Gastroesophageal sphincter (tissue), 4 donors: ENCODE measurements around the gene SLC5A6. TPM values are rescaled to one million over a fixed set of nuclear protein-coding genes. Genes with fewer than 3 reads are reported as not detected.

ENCODE experiments used
- ATAC-seq: fragments of 150-250 bp; one replicate; pipeline ENCODE4 v1.9.1; 2016; ENCODE audit warnings: mild to moderate bottlenecking, moderate library complexity
- H3K27ac ChIP-seq, 4 donors: fragments of 200-600 bp; sonication (generic) in 3 of 4; 1 replicate in 3 of 4; 2 replicates in 1 of 4; pipeline ENCODE4 v1.5.1; 2016 to 2019
- H3K27me3 ChIP-seq: fragments of 200-600 bp; sonication (generic); one replicate; pipeline ENCODE4 v1.5.1; 2019
- H3K36me3 ChIP-seq, 2 donors: fragments of 200-600 bp; sonication (generic); one replicate each; pipeline ENCODE4 v1.5.1; 2019; ENCODE audit warnings: control low read depth in 1 of 2
- H3K4me1 ChIP-seq, 3 donors: fragments of 200-600 bp; sonication (generic); 1 replicate in 2 of 3; 2 replicates in 1 of 3; pipeline ENCODE4 v1.5.1; 2016 to 2019; ENCODE audit warnings: control low read depth in 2 of 3
- H3K4me3 ChIP-seq, 2 donors: fragments of 200-600 bp; sonication (generic); one replicate each; pipeline ENCODE4 v1.5.1; 2019; ENCODE audit warnings: mild to moderate bottlenecking in 1 of 2, moderate library complexity in 1 of 2
- H3K9me3 ChIP-seq, 3 donors: fragments of 200-600 bp; sonication (generic); one replicate each; pipeline ENCODE4 v1.5.1; 2017 to 2019; ENCODE audit warnings: control low read depth in 2 of 3
- EP300 ChIP-seq: sonication (generic); formaldehyde crosslinking; IDR thresholded peaks from one replicate; pipeline ENCODE4 v1.6.1; 2017; ENCODE audit warnings: antibody characterized with exemption, mild to moderate bottlenecking
- POLR2A ChIP-seq, 2 donors: fragments of 450-650 bp; IDR thresholded peaks; one replicate each; pipeline ENCODE4 v1.6.1; 2017; ENCODE audit warnings: antibody characterized with exemption in 2 of 2, mild to moderate bottlenecking in 2 of 2, moderate library complexity in 1 of 2
- POLR2AphosphoS5 ChIP-seq: sonication (generic); formaldehyde crosslinking; IDR thresholded peaks from one replicate; pipeline ENCODE4 v1.6.1; 2017; ENCODE audit warnings: antibody characterized with exemption
- WGBS, 2 donors: methylation state at CpG; one replicate each; pipeline ENCODE4 v1.1.5; 2018; ENCODE audit warnings: low coverage in 1 of 2; 5-methylcytosine and 5-hydroxymethylcytosine counted together
- total RNA-seq, 4 donors: library from RNA; depleted of rRNA; stranded (reverse); fragments of >200 nt; gene quantifications; one replicate each; pipeline ENCODE4 v1.1.0, GENCODE V29; 2016
- TF ChIP-seq, protein P1 (sequence below), 4 experiments: fragments of 200-600 bp in 2 of 4; fragments of 450-650 bp in 2 of 4; sonication (generic) in 1 of 4; IDR thresholded peaks; one replicate each; pipeline ENCODE4 v1.5.1; 2017 to 2019; ENCODE audit warnings: antibody characterized with exemption in 4 of 4, mild to moderate bottlenecking in 2 of 4, moderate library complexity in 2 of 4

The SLC5A6 gene
- total RNA-seq, 4 donors from 2014 or later = 8.3 to 16.8 (median 13.5) TPM

DNA sequence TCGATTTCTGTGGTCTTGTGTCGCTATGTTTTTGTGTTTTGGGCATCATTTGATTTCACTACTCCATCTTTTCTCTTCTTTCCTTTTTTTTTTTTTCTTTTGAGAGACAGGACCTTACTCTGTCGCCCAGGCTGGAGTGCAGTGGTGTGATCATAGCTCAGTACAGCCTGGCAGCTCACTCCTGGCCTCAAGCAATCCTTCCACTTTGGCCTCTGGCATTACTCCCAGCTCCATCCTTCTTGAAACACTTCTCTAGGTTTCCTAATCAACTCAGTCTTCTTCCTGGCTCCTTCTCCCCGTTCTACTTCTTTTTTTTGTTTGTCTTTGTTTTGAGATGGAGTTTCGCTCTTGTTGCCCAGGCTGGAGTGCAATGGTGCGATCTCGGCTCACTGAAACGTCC lies 36.7 kb downstream of the SLC5A6 start:
- H3K4me1 ChIP-seq = no peaks in the 10 kb centered on the region
- no peak for ATAC-seq
- no peaks in the 10 kb centered on the region for H3K36me3 ChIP-seq
- H3K27me3 ChIP-seq = peaks cover 58% of the 10 kb centered on the region
- H3K9me3 ChIP-seq = no peaks in the 10 kb centered on the region
- H3K4me3 ChIP-seq = no peak overlapping the region
- H3K27ac ChIP-seq = no peak overlapping the region
- WGBS, 2 donors = 57 to 72% methylated on average over 3 to 8 of the region's 8 CpGs
- no peak for TF ChIP-seq POLR2A (IDR thresholded peaks at IDR 0.05)

- H3K9me3 ChIP-seq = no peaks in the 10 kb centered on the region
- H3K27ac ChIP-seq = no peak overlapping the region
- 60 to 71% methylated on average over 6 of the region's 6 CpGs for WGBS, 2 donors
Measured at GRCh38 chr2:27174638-27175037, 37.4 kb downstream of the SLC5A6 start.

GRCh38 chr2:27171351-27171848 lies 40.7 kb downstream of the SLC5A6 start:
- H3K27ac ChIP-seq = no peak overlapping the region
- ATAC-seq = no peak
- no peaks in the 10 kb centered on the region for H3K9me3 ChIP-seq
- peaks cover 46% of the 10 kb centered on the region for H3K27me3 ChIP-seq
- 61 to 79% methylated on average over 4 to 8 of the region's 8 CpGs for WGBS, 2 donors
- no peaks in the 10 kb centered on the region for H3K36me3 ChIP-seq
- TF ChIP-seq POLR2A (IDR thresholded peaks at IDR 0.05) (no peak), EP300 (no peak), POLR2AphosphoS5 (no peak)
- TF ChIP-seq, protein P1, sequence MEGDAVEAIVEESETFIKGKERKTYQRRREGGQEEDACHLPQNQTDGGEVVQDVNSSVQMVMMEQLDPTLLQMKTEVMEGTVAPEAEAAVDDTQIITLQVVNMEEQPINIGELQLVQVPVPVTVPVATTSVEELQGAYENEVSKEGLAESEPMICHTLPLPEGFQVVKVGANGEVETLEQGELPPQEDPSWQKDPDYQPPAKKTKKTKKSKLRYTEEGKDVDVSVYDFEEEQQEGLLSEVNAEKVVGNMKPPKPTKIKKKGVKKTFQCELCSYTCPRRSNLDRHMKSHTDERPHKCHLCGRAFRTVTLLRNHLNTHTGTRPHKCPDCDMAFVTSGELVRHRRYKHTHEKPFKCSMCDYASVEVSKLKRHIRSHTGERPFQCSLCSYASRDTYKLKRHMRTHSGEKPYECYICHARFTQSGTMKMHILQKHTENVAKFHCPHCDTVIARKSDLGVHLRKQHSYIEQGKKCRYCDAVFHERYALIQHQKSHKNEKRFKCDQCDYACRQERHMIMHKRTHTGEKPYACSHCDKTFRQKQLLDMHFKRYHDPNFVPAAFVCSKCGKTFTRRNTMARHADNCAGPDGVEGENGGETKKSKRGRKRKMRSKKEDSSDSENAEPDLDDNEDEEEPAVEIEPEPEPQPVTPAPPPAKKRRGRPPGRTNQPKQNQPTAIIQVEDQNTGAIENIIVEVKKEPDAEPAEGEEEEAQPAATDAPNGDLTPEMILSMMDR (IDR thresholded peaks at IDR 0.05) = no peak
- H3K4me3 ChIP-seq = no peak overlapping the region
- H3K4me1 ChIP-seq = peaks cover 0 to 7% (median 0%) of the 10 kb centered on the region in 3 donors

More at GRCh38 chr2:27174638-27175037, 37.4 kb downstream of the SLC5A6 start:
- TF ChIP-seq, protein P1 (IDR thresholded peaks at IDR 0.05) = no peak
- TF ChIP-seq POLR2A (IDR thresholded peaks at IDR 0.05) (no peak), POLR2AphosphoS5 (no peak), EP300 (no peak)
- Histone ChIP-seq H3K36me3 (no peaks in the 10 kb centered on the region), H3K4me1 (peaks cover 0 to 5% (median 0%) of the 10 kb centered on the region in 3 donors), H3K27me3 (peaks cover 60% of the 10 kb centered on the region), H3K4me3 (no peak overlapping the region)
- ATAC-seq = no peak

- no peak overlapping the region for H3K27ac ChIP-seq
- WGBS, 2 donors = 68 to 91% methylated on average over 4 to 6 of the region's 6 CpGs
- no peaks in the 10 kb centered on the region for H3K9me3 ChIP-seq
- H3K36me3 ChIP-seq = no peaks in the 10 kb centered on the region
- TF ChIP-seq POLR2AphosphoS5 (no peak), EP300 (no peak), POLR2A (IDR thresholded peaks at IDR 0.05) (no peak)
- TF ChIP-seq, protein P1 (IDR thresholded peaks at IDR 0.05) = no peak
- no peak overlapping the region for H3K4me3 ChIP-seq
- ATAC-seq = no peak
- H3K4me1 ChIP-seq = peaks cover 0 to 7% (median 0%) of the 10 kb centered on the region in 3 donors
- H3K27me3 ChIP-seq = peaks cover 40% of the 10 kb centered on the region
Measured at GRCh38 chr2:27170581-27171337, 41.3 kb downstream of the SLC5A6 start.

DNA sequence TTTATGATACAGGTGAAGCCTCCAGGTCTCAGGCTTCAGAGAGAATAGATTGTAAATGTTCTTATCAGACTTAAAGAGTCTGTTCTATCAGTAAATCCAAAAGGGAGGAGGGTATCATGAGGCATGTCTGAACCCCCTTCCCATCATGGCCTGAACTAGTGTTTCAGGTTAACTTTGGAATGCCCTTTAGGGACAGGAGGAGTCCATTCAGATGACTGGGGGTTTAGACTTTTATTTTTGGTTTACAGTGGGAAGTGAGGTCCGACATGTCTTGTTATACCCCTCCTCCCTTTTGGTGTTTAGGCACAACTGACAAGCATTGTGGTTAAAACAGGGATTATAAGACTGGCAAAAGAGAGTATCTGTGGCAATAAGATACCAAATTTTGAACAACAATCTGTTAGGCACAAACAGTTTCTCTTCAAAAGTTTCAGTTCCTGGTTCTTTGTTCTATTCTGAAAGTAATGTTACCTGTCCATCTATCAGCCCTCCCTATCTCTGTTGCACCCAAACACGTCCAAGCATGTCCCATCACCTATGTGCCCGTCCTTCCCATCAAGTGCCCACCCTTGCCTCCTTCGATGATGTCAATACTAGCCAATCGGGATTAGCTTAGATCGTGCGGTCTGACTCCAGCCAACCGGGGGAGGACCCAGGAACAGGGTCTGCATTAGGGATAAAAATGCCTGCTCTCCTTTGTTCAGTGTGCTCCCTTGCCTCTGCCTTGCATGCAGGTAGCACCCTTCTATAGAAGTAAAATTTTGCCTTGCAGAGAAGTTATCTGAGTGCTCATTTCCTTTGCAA lies 46.9 kb downstream of the SLC5A6 start:
- Histone ChIP-seq H3K4me3 (no peak overlapping the region), H3K27me3 (peaks cover 31% of the 10 kb centered on the region), H3K4me1 (peaks cover 0 to 7% (median 0%) of the 10 kb centered on the region in 3 donors), H3K9me3 (no peaks in the 10 kb centered on the region), H3K36me3 (no peaks in the 10 kb centered on the region), H3K27ac (no peak overlapping the region)
- no peak for ATAC-seq
- TF ChIP-seq EP300 (no peak), POLR2AphosphoS5 (no peak), POLR2A (IDR thresholded peaks at IDR 0.05) (no peak)
- TF ChIP-seq, protein P1 (IDR thresholded peaks at IDR 0.05) = no peak
- WGBS, 2 donors = 70 to 81% methylated on average over 1 to 7 of the region's 8 CpGs
